SKM-1 treated with dmso at 0.1 percent for 144 hours (cell line): ENCODE data around the gene ATG101.
A peak's percentile ranks its signal among the peaks of the same experiment; 100 is the strongest.

ENCODE experiments used
- DNase-seq: peaks from one replicate; lab custom pipeline; 2025; ENCODE audit not compliant: unreplicated experiment; lab: John Stamatoyannopoulos, UW

The ATG101 gene

DNA sequence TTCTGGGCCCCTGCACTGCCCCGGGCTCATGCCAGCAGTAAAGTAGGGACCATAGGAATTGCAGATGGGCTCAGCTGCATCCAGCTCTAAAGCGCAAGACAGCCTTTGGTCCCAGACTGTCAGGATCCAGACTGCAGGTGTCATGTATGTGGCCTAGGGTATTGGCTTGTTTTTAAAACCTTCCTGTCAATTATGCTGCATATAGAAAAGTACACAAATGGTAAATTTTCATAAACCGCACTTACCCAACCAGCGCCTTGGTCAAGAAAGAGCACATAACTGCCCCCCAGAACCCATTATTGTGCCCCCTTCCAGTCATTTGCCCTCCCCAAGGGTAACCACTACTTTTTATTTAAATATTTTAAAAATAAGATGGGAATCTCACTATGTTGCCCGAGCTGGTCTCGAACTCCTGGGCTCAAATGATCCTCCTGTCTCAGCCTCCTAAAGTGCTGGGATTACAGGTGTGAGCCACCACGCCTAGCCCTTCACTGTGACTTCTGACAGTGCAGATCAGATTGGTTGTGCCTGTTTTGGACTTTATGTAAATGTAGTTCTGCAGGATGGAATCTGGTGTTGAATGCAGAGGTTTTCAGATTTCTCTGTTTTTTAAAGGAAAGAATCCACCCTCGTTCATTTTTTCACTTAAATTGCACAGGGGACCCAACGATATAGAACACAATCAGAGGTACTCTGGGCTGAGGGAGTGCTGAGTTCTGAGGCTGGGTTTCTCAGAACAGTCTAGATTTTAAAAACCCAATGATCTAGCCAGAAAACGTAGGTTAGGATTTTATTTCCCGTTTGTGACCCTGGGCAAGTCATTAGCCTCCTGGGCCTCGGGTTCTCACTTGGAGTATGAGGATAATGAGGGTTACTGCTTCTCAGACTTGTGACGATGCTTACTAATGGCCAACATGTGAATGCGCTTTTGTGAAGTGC lies 11.9 kb upstream of the ATG101 start:
- DNase-seq = no peak

DNA sequence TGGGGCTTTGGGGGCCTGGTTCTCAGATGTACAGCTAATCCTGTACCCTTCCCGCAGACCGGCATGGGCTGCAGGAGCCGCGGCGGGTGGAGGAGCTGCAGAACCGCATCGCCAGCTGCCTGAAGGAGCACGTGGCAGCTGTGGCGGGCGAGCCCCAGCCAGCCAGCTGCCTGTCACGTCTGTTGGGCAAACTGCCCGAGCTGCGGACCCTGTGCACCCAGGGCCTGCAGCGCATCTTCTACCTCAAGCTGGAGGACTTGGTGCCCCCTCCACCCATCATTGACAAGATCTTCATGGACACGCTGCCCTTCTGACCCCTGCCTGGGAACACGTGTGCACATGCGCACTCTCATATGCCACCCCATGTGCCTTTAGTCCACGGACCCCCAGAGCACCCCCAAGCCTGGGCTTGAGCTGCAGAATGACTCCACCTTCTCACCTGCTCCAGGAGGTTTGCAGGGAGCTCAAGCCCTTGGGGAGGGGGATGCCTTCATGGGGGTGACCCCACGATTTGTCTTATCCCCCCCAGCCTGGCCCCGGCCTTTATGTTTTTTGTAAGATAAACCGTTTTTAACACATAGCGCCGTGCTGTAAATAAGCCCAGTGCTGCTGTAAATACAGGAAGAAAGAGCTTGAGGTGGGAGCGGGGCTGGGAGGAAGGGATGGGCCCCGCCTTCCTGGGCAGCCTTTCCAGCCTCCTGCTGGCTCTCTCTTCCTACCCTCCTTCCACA lies 11.0 kb upstream of the ATG101 start:
- no peak for DNase-seq

DNA sequence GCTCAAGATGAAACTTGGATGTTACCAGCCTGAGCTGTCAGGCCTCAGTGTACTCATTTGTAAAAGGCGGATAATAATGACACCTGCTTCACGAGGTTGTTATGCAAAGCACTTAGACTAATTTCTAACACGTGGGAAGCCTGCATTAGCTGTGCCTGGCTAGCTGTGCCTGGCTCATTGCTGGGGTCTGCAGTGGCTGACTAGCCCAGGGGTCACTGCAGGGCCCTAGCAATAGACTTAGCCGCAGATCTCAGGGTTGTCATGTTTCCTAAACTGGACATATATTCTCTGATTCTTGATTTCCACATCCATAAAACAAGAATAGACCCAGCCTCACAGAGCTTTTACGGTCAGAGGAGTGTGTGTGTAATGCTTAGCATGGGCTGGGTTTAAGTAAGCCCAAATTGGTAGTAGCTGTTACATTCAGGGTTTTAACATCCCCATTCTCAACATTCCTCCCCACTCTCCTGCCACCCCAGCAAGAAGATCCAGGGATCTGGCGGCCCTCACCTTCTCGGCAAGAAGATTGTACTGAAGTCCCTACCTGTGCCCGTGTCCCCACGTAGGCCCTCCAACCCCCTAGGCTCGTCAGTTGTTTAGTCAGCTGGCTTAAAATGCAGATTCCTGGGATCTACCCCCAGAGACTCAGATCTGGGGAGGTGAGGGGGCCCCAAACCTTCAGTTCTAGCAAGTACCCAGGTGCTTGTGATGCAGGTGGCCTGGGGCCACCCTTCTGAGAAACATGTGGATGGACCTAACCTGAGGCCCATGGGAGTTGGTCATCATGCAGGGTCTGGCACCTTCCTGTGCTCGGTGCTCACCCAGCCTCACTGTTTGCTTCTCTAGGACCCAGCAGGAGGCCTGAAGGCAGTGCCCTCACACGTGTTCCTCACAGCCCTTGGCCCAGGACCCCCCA lies 9.9 kb upstream of the ATG101 start:
- no peak for DNase-seq

DNA sequence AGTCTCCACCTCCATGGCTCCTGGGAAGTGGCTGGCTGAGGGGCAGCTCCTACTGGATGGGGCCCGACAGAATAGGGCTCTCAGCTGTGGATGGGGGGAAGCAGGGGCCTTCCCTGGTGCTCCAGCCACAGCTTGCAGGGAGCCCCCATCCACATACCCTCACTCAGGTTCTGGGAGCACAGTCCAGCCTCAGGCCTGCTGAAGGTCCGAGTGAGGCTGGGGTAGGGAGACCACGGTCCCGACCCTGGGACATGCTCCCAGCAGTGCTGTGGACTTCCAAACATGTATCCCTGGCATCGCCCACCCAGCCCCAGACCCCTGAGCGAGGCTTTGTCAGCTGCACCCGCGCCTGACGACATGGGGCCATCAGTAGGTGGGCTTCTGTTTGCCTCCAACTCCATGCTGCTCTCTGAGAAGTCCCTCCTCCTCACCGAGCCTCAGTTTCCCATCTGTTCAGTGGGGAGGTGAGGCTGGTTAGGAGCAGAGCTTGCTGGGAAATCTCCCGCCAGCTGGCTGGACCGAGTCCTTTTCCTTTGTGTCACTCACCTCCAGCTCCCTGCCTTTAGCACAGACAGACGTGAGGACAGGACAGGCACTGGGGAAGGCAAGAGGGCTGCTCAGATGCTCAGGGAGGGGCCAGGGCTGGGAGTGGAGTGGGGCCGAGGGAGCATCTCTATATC lies 9.1 kb upstream of the ATG101 start:
- no peak for DNase-seq

DNA sequence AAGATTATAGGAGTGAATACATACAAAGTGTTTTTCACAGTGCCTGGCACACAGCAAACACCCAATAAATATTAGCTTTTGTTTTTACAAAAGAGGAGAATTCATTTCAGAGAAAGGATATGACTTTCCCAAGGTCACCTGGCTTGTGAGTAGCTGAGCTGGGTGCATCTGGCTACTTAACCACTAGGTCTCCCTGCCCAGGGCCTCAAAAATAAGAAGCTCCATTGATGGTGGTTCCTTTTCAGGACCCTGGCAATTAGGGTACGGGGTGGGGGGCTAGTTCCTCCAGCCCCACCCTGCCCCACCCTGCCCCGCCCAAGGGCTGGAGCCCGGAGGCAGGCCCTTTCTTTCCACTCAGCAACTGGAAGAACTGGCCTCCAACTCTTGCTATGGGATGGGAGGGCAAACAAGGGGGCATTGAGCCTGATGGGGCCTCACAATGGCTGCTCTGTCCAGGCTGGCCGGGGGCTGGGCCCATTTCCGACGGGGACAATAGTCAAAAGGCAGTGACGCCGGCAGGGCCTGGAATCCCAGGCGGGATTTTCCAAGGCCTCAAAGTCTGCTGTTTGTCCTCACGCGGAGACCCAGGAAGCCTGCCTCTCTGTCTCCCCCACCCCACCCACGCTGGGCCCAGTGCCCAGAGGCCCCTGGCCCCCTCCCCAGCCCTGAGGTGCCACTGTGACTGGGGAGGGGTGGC lies 8.2 kb upstream of the ATG101 start:
- no peak for DNase-seq

DNA sequence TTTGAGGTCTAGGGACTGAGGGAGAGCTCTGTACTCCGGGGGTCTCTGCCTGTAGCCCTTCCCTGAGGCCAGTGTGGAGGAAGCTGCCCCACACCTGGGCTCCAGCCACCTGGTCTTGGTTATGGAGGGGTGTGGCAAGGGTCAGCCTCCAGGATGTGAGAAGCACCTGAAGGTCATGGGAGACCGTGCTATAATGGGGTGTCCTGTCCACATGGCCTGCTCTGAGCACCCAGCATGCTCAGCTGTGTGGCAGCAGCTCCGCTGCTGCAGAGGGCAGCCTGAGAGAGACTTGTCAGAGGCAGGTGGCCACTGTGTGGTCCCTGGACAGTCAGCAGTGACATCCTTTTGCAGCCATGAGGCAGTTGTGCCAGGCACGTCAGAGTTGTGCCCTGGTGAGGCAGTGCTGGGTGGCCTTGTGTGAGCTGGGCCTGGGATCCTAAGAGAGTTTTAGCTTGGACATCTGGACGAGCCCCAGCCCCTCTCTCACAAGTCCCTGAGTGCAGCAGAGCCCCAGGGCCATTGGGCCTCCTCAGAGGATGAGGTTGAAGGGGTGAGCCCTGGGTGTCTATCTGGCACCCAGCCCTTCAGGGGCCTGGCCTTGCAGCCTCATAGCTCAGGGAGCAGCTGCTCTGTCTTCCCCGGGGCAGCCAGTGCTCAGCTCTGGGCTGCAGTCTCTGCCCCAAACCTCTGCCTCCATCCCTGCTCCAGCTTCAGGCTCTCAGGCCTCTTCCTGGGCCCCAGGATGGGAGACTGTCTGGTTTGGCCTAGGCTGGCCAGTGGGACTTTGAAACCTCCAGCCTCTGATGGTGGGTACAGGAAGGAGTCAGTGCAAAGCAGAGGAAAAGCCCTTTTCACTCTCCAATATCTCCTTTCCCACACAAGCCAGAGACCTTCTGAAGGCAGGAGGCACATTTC lies 7.4 kb upstream of the ATG101 start:
- DNase-seq = no peak

DNA sequence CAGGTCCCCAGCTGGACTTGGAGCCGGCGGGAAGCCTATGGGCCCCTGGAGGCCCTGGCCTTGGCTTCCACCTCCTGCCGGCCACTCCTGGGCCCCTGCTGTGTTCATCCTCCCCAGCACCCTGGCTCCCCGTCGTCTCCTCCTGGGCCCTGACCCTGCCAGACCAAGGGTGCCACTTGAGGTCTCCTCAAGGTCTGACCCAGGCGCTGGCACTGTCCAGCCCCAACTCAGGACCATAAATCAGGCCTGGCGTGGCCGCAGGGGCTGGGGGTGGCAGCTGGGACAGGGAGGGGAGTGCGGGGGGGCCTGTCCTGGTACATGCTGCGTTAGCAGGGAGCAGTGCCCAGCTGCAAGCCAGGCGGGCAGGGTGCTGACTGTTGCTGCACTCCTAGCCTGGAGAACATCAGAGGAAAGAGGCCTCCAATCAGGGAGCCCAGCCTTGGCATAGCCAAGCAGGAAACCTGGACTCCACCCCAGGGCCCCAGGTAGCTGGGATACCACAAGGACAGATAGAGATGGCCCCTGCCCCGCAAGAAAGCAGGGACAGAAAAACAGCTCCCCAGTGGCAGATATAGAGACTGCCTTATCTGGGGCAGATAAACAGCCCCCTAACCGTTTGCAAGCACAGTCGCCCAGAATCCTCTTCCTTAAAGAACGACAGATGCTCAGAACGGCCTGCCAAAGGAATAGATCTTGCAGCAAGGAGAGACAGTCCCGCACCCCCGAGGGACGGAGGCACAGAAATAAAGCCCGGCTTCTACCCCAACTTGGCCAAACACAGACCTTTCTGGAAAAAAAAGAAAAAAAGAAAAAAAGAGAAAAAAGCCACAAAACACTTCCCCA lies 6.5 kb upstream of the ATG101 start:
- no peak for DNase-seq

DNA sequence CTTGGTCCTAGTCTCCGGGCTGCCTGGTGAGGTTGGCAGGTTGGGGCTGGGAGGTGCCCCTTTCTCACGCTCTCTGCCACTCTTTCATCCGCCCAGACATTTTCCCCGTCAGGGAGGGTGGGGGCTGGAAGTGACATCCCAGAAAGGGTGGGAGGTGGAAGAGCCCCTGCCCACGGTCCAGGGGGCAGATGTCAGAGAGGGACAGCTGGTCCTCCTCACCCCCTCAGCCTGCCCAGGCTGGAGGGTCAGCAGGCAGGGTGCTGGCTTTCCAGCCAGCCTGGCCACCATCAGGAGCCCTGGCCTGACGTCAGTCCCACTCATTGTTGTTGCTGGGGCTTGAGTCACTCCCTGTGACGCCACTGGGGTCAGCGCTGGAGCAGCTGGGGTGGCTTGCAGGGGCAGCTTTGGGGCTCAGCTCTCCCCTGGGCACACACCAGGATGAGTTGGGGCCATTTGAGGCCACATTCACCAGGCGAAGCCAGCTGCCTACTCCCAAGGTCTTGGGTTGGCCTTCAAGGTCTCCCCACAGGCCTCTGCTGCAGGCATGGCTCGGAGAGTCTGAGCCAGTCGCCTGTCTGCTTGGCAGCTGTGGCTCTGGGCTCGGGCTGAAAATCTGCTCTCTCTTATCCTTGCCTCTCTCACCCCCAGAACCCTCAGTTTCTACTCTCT lies 5.7 kb upstream of the ATG101 start:
- DNase-seq = no peak

DNA sequence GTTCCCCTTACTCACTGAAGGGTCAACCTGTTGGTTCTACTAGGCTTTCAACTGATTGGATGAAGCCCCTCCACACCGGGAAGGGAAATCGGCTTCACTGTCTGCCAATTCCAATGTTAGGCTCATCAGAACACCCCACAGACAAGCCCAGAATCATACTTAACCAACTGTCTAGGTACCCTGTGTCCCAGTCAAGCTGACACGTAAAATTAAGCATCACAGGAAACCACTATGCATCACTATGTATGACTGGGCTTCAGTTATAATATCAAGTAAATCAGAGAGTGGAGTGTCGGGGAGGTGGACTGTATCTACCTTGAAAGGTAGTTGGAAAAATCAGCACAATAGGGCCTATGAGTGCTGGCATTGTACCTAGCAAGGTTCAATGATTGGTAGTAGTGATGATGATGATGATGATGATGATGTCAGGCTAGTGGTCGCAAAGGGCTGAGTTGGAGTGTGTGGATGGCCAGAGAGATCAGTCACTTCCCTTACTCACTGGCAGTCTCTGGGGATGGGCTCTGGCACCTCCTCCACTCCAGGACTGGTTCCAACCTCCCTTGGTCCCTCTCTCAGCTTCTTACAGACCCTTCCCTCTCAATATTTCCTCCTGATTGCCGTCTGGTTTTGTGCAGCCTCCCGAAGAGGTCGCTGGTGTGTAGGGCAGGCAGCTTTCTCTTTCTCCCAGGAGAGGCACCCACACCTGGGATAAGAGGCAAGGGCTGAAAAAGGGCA lies 3.3 kb upstream of the ATG101 start:
- no peak for DNase-seq

DNA sequence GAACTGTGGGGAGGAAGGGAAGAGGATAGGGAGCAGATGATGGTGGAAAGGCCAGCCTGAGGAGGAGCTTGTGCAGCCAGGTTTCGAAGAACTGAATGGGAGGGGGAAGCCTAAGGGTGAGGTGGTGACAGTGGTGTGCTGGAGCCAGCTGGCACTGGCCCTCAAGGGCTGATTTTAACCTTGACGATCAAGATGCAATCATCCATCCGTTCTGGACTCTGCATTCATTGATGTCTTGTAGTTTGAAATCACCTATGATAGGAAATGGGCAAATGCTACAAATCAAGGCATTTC lies 2.8 kb upstream of the ATG101 start:
- DNase-seq = no peak

DNA sequence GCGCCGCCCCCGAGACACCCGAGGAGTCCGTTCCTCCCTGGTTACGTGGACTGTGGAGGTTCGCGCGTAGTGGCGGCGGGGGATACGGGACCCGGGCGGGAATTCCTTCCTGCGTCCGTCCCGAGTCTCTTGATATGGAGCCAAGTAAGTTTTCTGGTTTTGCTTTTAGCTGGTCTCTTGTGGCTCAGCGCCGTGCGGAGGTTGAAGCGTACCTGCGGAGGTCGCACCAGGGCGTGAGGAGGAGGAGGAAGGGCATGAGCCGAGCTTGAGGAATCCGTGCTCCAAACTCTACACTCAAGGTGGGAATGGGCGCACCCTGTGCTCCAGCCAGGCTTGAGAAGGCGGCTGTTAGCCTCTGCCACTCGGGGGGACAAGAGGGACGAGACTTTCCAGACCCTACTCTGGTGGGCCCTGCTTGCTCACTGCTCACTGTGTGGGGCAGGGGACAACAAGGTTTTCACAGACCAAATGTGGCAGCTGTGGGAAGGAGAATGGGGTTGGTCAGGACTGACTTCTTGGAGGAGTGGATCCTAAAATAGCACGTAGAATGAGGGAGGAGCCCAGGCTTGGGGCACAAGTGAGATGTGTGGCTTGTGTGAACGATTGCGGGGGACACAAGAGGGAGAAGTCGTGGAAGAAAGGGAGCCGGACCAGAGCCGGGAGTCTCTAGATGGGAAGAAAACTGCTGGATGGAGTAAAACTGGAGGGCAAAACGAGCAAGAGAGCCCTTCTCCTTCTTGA lies 577 bp downstream of the ATG101 start:
- no peak for DNase-seq

DNA sequence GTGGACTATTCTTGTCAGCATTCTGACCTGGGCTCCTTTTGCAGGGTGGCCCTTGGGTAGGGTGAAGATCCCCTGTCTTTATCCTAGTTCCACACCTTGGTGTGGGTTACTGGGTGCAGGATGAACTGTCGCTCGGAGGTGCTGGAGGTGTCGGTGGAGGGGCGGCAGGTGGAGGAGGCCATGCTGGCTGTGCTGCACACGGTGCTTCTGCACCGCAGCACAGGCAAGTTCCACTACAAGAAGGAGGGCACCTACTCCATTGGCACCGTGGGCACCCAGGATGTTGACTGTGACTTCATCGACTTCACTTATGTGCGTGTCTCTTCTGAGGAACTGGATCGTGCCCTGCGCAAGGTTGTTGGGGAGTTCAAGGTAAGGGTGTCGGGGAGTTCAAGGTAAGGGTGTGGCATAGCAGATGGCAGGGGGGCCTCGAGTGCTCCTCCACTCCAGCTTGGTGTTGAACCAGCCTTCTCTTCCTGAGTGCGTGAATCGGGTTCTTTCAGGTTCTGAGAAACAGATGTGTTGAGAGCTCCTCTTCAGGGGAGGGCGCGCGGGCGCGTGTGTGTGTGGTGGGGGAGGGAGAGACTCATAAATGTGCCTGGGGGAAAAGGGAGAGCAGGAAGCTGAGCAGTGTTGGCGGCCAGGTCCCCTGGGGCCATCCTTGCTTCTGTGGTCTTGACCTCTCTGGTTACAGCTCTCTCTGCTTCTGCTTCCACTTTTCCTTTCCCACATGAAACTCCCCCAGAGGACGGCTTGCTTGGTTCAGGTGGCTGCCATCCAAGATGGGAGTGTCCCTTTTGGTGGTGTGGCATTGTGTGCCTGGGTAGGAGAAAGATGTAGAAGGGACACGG lies 4.0 kb downstream of the ATG101 start:
- peak; percentile 21 for DNase-seq

DNA sequence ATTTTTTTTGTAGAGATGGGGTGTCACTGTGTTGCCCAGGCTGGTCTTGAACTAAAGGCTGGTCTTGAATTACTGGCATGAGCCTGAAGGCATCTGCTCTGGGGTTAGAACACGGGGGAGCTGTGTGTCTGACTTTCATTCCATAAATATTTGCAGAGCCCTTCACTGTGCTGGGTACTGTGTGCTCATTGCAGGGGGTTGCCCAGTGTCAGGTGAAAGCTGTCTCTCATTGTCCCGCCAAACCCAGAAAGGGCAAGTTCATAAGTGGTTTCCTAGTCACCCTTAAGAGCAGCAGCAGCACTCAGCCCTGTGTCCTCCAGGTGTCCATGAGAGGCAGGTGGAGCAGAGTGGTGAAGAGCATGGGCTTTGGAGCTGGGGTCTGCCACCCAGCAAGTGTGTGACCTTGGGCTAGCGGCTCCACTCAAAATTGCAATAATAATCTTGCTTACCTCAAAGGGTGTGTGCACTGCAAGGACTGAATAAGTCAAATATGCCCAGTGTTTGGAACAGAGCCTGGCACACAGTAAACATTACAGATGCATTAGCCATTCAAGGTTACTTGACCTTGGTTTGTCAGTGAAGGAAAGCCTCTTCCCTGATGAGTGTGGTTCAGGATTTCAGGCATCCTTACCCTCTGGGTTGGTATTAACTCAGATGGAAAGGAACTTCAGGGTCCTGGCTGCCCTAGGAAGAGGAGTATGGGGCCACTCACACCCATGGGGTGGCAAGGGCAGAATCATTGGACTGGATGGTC lies 5.4 kb downstream of the ATG101 start:
- no peak for DNase-seq

DNA sequence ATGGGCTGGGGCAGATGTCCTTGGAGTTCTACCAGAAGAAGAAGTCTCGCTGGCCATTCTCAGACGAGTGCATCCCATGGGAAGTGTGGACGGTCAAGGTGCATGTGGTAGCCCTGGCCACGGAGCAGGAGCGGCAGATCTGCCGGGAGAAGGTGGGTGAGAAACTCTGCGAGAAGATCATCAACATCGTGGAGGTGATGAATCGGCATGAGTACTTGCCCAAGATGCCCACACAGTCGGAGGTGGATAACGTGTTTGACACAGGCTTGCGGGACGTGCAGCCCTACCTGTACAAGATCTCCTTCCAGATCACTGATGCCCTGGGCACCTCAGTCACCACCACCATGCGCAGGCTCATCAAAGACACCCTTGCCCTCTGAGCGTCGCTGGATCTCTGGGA lies 7.0 kb downstream of the ATG101 start:
- DNase-seq = no peak

DNA sequence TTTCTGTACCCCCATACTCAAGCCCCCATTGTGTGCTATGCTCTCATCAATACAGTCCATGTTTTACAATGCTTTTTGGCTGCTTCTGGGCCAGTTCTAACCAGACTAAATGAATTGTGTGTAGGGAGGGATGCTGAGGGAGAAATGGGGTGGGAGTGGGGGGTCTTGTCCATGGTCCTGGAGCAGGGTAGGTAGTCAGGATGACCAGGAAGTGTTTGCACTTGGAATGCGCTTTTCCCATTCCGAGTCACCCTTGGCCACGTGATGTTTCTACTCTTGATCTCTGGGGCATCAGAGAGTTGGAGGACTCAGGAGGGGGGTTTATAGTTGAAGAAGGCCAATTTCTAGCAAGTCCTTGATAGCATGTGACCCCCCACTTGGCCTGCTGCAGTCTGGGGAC lies 8.5 kb downstream of the ATG101 start:
- no peak for DNase-seq
